COR-L47 (cell line): ENCODE measurements around the gene NOS1AP.
"Not testable (repeated sequence)": the region's sequence is repeated elsewhere in the genome, so short reads cannot be mapped to it uniquely, and the experiment has no call there.

Source experiments
- DNase-seq: peaks from one replicate; lab custom pipeline; 2025; lab: John Stamatoyannopoulos, UW

The NOS1AP gene

DNA sequence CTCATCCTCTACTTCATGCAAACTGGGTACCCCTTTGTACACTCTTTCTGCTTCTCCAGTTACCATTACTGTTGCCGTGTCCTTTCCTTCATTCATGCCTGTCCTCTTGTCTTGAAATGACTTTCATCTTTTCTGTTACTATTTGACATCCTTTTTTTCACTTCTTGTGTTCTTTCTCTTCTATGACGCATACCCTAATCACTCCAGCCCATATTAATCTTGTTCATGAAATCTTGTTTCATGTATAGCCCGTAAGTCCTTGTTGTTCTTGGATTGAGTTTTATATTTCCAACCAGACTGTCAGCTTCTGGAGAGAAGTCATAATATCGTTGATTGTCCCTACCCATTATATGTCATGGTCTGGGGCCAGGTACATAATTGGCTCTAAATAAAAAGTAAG, 126.1 kb downstream of the NOS1AP start:
- DNase-seq: no peak

DNA sequence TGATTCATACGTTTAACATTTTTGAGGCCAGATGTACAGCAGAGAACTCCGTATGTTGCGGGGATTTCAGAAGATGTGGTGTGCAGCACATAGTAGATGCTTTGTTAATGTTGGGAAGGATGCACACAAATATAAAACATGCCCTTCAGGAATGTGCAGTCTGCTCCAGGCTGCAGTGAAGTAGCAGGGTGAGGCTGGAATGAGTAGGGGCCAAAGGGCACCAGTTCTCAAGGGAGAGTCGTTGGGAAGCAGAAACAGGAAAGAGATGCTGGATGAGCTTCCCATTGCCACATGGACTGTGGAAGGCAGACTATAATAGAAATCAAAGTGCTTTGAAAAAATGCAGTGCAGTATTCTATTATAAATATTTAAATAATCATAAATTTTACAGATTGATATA, 126.9 kb downstream of the NOS1AP start:
- DNase-seq: no peak

DNA sequence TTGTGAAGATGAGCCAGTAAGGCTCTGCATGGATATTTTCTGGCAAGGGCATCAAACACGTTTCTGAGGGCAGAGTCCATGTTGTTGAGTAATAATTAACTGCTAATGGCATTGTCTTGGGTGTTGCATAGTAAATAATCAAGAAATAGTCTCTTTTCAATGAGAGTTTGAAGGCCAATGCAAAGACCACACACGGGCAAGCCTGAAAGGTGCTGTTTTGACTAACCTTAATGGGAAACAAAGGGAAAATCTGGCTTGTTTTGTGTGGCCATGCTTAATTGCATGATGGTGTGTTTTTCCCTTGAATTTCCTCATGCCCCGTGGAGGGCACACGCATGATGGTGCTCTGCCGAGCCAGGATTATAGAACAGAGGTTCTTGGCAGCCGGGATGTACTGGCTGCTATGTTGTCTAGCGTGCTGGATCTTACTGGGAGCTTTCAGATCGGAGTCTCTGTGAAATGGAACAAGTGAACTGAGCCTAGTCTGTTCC, 127.6 kb downstream of the NOS1AP start:
- no peak for DNase-seq

DNA sequence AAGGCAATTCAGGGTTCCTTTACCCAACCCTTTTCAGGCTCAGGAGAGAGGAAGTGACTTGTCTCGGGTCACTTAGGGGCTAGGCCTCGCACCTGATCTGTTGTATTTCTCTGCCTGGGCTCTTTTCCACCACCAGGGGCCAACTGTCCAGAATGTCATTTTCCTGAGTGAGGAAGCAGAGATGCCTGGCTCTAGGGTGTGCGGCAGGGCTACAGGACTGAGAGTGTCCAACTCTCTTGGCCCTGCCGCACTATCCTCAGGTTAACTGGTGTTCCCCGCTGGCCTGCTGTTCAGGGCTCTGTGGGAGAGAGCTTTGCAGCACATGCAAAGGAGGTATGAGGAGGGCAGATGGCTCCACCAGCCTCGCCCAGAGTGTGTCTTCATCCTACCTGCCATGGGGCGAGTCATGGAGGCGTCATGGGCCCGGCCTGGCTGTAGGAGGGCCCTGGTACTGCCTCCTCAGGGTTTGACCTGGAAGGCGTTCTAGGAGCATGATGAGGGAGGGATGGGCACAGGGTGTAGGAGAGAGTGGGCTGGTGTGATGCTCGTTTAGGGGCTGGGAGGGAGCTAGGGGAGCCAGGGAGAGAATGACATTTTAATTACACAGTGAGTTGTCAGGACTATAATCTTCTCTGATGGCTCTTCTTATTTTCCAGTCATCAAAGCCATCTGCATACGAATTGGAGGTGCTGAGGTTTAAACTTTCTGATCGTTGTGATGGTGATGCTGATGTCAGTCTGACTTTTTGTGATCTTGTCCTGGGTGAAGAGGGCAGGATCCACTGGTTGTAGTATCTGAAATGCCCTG, 128.3 kb downstream of the NOS1AP start:
- DNase-seq: no peak

DNA sequence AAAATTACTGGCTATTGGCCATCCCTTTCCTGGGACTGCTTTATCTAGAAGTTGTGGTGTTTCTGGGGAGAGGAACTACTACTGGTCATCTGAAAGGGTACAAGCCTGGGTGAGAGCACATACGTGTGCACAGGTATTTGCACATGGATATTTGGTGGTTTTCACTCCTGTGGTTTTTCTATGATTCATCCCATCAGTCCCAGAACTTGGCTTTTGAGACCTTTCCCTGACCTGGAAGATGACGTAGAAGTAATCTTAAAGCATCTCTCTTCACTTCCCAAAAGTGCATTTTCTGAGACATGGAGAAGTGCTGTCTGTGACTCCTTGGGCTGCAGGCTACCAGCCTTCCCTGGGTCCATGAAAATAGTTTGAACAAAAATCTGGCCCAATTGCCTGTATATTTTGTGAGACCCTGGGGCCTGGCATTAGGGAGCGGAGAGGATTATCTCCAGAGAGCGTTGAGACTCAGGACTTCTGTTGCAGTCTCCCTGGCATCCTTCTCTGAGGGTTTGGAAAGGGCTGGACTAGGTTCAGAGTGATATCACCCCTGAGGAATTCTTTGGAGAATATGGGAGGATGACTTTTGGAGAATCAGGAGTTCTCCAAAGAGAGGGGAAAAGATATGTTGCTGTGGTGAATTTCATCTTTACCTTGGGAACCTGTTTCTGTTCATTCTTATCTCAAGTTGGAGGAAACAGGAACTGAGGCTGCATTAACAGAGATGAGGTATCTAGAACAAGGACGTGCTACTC, 130.8 kb downstream of the NOS1AP start:
- no peak for DNase-seq

DNA sequence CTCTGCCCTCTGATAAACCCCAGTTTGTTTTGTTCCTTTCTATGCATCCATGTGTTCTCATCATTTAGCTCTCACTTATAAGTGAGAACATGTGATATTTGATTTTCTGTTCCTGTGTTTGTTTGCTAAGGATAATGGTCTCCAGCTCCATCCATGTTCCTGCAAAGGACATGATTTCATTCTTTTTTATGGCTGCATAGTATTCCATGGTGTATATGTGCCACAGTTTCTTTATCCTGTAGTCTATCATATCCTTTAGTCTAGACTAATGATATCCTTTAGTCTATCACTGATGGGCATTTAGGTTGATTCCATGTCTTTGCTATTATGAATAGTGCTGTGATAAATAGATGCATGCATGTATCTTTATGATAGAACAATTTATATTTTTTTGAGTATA, 131.6 kb downstream of the NOS1AP start:
- DNase-seq: not testable (repeated sequence)

DNA sequence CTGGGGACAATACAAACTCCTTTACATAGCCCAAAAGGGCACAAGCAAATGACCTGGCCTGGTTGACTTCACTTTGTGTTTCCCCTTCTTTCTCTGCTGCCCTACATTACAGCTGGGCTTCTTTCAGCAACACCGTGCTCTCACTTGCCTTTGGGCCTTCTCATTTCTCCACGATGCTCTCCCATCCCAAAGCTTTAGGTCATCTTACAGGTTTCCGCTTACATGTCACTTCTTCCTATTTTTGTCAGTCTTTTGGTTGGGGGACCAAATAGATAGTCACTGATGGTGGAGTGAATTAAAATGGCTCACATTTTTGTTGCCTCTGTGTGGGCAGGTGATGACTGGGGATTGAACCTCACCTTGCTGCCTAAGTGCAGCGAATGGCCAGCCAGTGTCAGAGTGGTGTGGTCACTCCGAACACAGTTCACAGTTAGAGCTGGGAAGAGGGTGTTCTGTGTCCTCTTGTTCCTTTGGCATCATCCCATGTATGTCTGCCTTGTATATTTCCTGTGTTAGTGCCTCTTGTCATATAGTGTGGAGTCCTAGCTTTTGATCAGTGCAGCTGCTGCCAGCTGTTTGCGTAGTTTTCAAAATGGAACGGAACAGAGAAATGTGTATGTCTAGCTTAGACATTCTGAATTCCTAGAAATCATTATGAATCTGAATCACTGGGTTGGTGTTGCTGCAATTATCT, 134.8 kb downstream of the NOS1AP start:
- DNase-seq: no peak

DNA sequence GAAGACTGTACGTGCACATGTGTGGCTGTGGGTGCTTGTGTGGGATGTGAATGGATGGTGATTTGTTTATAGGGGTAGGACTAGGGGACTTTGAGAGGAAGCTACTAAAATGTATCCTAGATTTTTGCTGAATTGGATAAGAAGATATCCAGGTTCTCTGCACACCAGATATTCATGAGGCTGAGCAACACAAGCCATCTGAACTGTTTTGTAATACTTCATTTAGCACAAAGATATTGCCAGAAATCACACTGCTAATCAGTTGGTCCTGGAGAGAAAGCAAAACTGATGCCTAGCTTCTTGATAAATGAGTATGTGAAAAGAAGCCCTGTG, 135.3 kb downstream of the NOS1AP start:
- DNase-seq: no peak

DNA sequence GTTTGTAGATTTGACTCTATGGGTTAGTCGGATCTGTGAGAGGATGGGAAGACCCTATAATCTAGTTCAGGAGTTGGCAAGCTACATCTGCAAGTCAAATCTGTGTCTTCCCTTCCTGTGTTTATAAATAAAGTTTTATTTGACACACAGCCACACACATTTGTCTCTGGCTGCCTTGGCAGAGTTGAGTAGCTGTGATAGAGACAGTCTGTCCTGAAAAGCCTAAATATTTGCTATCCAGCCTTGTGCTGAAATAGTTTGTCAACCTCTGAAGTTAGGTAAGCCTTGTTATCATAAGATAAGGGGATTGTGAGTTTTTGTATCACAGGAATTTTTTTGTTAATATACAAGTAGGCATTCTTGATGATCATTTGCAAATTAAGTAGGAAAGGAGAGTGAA, 136.8 kb downstream of the NOS1AP start:
- no peak for DNase-seq

DNA sequence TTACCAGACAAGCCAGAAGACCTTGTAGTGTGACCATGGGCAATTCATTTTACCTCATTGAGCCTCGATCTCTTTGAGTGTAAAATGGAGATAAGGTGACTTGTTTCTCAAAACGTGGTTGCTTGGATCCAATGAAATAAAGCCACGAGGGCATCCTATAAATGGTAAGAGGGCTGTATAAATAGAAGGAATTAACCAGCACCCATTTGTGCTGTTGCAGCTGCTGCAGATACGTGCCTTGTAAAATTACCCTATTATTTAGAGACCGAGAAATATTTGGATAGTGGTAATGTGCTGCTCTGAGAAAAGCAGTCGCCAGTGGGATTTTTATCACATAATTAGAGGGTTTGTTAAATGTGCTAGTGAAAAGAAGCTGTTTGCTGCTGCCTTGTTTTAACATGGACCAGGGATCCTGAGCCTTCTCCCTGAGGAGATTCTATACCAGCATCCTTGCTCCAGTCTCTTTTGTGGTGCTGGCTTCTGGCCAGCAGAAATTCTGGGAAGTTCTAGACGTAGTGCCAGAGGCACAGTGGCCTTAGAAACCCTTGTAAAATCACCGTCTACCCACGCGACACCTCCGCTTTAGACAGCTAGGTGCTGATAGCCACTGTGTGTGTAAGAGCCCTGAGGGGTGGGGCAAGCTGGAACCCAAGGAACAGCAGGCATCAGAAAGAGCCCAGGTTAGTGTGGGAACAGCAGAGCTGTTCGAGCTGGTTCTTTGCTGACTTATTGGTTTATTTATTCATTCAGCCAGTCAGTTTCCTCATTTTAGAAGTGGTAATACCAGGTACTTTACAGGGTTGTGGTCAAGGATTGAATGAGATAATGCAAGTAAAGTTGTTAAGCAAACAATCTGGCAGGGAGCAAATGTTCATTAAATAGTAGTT, 137.5 kb downstream of the NOS1AP start:
- DNase-seq: peak; percentile 95

DNA sequence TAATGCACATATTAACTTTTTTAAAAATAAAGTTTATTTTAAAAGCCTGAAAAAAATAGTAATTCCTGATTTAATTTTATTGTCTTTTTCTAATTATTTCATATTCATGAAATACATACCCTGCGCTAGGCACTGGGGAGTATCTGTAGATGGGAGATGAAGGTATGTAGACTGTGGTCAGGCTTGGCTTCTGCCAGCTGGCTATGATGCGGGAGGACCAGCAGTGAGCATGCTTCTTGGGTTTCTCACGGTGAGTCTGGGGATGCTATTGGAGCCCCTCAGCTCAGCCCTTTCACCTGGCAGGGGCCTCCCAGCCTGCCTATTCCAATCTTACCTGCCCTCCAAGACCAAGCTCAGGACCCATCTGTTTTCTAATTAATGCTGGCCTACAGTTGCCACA, 138.4 kb downstream of the NOS1AP start:
- DNase-seq: no peak

DNA sequence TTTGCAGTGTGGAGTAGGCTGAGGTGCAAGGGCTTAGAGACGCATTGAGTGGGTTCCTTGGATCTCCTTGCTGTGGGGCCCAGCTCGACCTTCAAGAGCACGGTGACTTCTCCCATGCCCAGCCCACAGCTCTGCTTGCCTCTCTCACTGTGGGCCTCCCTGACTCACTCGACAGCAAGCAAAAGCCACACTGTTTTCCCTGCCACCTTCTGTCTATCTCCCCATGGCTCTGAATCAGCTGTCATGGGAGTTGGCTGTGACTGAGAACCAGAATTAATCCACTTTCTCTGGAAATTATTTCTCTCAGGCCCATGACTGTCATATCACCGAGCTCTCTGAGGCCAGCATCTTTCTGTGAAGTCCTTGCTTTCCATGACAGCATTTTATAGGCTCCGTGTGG, 140.7 kb downstream of the NOS1AP start:
- DNase-seq: no peak

DNA sequence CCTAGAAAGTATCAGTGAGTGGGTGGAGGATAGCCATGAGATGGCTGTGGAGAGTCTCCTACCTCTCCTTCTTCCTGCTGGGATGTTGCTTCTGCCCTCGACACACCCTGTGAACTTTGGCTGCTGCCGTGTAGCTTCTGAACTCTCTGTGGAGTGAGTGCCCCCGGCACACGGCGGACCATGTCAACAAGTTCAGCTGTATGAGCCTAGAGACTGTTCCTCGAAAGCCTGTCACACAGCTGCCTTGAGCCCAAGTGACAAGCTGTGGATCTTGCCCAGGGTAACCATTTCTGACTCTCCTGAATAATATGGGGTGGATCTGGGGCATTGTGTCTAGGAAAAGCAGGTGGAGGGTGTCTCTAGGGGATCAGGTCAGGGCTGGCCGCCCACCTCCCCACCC, 143.2 kb downstream of the NOS1AP start:
- no peak for DNase-seq

DNA sequence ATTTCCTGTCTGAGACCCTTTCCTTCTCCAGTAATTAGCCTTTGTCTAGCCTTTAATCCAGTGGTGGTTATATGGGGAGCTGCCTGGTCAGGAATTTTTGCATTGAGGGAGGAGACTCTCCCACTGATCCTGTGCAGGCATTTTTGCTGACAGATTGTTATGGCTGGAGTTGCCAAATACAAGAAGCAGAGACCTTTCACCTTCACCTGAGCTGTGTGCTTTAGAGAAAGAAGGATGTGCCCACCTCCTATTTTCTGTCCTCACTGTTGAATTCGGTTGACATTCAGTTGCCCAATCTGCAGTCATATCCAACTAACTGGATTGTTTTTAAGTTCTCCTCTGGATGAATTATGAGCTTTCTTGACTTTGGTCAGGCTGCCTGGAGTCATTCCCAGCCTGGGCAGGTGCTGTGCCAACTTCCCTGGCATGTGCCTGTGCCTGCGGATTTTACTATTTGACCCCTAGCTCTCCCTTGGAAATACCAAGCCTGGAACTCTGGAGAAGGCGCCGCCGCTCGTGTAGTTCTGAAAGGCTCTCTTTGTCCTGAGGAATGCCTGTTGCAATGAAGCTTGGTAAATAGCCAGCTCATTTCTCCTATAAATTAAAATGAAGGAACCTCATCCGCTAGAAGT, 143.9 kb downstream of the NOS1AP start:
- no peak for DNase-seq

DNA sequence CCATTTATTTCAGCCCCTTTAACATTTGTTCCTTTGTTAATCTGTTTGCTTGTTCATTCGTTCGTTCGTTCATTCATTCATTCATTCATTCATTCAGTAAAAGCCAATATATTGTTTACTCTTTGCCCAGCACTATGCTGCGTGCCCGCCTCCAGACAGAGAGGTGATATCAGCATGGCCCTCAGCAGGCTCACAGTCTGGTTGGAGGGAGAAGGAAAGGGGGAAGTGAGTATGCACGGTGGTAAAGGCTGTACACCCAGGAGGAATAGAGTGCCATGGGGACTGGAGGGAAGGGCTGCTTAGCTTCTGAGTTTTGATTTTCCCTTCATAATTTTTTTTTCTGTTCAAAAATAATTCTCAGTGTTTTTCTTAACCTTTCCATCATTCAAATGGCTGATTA, 144.7 kb downstream of the NOS1AP start:
- DNase-seq: no peak

DNA sequence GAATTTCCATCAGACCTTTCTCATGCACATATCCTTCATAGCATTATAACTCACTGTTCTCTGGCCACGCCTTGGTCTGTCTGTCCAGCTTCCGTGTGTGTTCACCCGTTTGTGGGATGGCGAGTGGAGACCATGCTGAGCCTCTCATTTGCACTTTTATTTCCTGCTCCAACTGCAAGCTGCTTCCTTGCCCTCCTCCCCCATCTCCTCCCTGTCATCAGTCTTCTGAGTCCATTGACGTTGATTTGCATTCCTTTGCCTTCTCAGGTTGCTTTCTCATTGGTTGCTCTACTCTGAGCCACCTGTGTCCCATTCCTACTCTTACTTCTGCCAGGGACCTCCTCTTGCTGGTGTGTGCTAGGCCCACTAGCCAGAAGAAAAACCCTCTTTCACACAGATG, 146.4 kb downstream of the NOS1AP start:
- DNase-seq: no peak

DNA sequence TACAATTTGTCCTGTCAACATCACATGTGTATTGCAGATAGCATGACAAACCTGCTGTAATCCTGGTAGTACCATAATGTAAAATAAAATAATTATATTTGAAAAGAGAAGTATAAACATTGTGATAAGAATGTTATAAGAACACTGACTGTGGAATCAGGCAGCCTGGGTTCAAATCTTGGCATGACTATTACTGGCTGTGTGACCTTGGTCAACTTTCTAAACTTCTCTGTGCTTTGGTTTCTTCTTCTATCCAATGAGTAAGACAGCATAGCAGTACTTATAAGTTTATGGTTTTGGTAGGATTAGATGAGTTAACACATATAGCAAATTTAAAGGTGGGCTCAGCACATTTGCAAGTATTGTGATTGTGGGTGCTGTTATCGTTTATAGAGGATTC, 147.1 kb downstream of the NOS1AP start:
- DNase-seq: no peak

DNA sequence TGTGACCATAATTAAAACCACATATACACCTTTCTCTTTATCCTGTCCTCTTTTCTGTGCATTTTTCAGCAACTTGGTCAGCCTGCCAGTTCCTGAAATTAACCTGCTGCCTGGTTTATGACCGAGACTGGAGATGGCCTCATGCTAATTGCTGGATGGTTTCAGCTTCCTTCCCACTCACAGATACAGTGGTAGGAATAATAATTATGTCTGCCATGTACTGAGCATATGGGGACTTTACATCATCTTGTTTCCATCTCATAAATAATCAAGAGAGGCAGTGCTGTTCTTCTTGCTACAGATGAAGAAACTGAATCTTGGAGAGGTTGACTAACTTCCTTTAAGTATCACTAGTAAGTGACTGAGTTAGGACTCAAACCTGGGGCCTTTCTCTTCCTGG, 148.2 kb downstream of the NOS1AP start:
- no peak for DNase-seq

DNA sequence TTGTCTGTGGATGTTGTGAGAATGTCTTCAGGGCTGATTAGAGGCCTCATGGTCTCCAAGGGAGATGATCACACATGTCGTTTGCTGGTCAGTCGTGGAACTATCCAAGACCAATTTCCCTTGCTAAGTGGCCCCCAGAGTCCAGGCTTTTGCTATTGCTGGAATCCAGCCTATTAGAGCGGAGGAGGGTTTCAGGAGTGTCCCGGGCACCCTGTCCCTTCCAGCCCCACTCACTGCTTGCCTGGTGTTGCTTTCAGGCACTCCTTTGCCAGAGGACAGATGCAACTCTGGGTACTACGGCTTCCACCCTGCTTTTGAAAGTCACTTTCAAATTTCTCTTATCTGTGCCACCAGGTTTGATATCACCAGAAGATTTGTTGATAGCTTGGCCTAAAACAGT, 149.1 kb downstream of the NOS1AP start:
- DNase-seq: no peak

DNA sequence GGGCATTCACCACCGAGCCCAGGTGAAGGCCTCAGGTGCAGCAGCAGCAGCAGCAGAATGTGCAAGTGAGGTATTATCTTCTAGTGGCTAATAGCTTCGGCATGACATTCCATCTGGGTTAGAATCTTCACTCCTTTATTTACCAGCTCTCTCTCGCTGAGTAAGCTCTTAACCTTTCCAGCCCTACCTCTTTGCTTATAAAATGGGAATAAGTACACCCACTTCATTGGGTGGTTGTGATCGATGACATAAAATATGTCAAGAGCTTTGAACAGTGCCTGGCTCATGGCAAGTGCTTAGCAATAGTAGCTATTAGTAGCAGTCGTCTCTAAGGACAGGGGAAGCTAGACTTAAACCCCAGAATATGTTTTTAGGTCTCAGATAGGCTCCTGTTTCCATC, 149.5 kb downstream of the NOS1AP start:
- no peak for DNase-seq

DNA sequence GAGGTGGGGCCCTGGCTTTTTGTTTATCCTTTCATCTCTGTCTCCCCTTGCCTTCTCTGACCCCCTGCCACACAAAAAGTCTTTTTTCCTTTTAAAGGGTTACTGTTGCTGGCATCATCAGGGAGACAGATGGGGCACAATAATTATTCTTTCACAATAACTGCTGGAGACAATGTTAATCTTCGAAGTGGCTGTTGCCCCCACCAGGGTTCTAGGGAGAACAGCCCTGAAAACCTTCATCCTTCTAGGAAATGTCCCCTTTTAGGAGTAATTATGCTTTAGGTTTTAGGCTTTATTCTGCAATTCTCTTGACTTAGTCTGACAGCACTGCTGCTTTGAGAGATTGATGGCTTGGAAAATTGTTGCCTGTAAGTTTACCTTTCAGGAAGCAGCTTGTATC, 150.0 kb downstream of the NOS1AP start:
- no peak for DNase-seq
